Ovary (tissue), 3 donors: ENCODE results near the gene NEDD1.

Source experiments
- POLR2A ChIP-seq: fragments of 450-650 bp; IDR thresholded peaks from one replicate; pipeline ENCODE4 v1.6.1; 2017; ENCODE audit warnings: antibody characterized with exemption, mild to moderate bottlenecking, moderate library complexity
- TF ChIP-seq, protein P1 (sequence below), 3 donors: fragments of 450-650 bp in 2 of 3; fragments of 200-600 bp in 1 of 3; IDR thresholded peaks; one replicate each; pipeline versions ENCODE4 v1.5.1 to v1.8.0; 2016 to 2022; ENCODE audit warnings: antibody characterized with exemption in 3 of 3, mild to moderate bottlenecking in 1 of 3
- donor health status: DM: no; HTN: no; CAD: no.

DNA sequence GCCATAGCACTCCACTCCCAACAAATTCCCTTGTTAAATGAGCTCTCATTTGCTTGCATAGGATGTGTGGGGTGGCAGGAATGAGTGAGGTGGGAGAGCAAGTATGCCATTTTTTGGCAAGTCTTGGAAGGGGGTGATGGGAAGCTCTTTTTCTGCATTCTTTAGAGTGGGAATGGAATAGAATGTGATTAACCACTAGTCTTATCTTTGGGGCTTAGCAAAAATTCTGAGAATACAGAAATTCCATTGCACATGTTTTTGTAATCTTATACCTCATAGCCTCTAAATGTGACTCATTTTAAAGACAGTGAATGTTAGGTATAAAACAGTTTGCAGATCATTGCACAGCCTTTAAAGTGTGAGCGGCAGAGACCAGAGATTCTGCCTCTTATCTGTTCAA, 28.4 kb upstream of the NEDD1 start:
- TF ChIP-seq, protein P1, sequence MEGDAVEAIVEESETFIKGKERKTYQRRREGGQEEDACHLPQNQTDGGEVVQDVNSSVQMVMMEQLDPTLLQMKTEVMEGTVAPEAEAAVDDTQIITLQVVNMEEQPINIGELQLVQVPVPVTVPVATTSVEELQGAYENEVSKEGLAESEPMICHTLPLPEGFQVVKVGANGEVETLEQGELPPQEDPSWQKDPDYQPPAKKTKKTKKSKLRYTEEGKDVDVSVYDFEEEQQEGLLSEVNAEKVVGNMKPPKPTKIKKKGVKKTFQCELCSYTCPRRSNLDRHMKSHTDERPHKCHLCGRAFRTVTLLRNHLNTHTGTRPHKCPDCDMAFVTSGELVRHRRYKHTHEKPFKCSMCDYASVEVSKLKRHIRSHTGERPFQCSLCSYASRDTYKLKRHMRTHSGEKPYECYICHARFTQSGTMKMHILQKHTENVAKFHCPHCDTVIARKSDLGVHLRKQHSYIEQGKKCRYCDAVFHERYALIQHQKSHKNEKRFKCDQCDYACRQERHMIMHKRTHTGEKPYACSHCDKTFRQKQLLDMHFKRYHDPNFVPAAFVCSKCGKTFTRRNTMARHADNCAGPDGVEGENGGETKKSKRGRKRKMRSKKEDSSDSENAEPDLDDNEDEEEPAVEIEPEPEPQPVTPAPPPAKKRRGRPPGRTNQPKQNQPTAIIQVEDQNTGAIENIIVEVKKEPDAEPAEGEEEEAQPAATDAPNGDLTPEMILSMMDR (IDR thresholded peaks at IDR 0.05) = no peak
- no peak for TF ChIP-seq POLR2A
